GM13976 (cell line): ENCODE measurements around the gene KPNB1.

ENCODE experiments used
- DNase-seq: peaks from one replicate; pipeline ENCODE4 v3.0.0; 2012; ENCODE audit warnings: low spot score
- CTCF ChIP-seq: IDR thresholded peaks from 2 replicates; pipeline ENCODE4 v1.5.1; 2012; ENCODE audit warnings: borderline replicate concordance, mild to moderate bottlenecking; ENCODE audit not compliant: insufficient read depth; ENCODE audit errors: extremely low read depth, missing control alignments, control extremely low read depth
- in situ Hi-C: fragments of 300-500 bp; cut with MboI; formaldehyde crosslinking; loops from one replicate; pipeline ENCODE4 v1.12.0; 2022; ENCODE audit warnings: low sequenced_read_pairs, mixed read lengths, inconsistent platforms; ENCODE audit not compliant: unreplicated experiment

Gene KPNB1

GRCh38 chr17:47703671-47704070 is 54.0 kb downstream of the KPNB1 start:
- TF ChIP-seq CTCF, result no peak
- DNase-seq, result no peak
- in situ Hi-C loops, result no loop called here

DNA sequence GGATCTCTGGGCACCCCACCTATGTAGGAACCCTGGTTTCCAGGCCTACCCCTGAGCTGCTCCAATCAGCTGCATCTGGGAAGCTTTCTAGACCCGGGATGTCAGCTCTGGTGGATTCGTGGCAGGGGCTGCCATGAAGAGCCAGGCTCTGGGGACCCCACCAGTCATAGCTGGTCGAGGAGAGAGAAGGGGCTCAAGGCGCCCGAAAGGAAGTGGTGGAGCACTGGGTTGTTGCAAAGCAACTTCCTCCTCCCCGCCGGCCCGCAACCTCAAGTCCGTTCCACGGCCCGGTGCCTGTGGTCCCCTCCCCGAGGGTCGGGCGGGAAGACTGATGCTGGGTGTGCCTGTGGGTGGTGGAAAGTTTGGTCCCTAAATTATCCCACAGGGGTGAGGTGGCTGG is 54.4 kb downstream of the KPNB1 start:
- TF ChIP-seq CTCF, result no peak
- in situ Hi-C loops, result no loop called here
- DNase-seq, result no peak

DNA sequence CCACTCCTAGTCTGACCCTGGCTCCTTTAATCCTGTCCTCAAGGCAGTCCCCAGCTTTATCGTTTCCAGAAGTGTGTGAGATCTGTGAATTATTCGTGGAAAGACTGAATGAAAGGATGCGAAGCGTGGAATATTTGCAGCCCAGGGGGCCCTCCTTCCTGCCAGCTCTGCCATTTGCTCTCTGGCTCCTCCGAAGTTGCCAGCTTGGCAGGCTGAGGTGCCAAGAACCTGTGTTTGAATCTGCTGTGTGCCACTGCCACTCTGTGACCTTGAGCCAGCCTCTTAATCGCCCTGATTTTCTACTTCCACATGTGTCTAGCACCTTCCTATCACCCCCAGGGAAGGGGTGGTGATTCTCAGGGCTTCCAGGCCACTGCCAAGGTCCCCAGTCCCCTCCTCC is 55.0 kb downstream of the KPNB1 start:
- in situ Hi-C loops, result no loop called here
- DNase-seq, result no peak
- TF ChIP-seq CTCF, result no peak

DNA sequence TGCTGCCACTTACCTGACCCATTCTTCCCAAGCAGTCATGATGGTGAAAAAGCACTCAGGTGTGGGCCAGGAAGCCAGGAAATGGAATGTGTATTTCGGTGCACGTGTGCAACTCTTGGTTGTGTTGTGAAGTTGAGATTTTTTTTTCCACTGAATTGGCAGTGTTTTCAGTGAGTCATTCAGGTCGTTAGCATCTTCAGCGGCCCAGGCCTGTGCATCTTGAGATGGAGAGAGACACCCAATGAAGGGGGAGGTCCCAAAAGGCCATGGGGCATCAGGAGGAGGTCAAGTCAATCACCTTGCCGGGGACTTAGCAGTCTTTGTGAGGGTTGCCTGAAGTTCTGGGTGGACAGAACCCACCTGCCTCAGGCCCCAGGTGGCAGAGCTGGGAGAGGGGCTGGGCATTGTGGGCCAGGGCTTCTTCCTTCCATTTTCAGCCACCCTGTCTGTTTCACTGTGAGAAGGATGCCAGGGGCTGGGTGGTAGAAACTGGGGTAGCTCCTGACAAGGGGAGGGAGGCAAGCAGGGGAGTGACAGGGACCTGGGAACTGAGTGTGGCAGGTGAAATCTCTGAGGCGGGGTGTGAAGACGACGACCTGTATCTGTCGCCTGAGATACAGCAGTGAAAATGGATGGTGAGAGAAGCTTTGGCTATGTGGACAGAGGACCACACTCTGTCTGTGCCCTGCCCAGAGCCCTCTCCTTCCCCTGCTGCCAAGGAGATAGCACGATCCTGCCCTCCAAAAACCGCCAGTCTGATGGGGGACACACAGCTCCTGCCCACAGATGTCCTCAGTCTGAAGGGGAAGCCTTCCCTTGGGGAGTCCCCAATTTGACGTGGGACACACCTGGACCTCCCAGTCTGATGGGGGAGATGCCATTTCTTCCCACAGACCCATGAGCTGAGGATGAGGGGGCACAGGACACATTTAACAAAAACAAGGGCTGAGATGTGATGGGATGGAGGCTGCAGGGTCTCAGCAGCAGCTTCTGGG is 56.1 kb downstream of the KPNB1 start:
- in situ Hi-C loops, result no loop called here
- TF ChIP-seq CTCF, result no peak
- no peak for DNase-seq

GRCh38 chr17:47707056-47707804 is 57.5 kb downstream of the KPNB1 start:
- in situ Hi-C loops, result no loop called here
- DNase-seq, result no peak
- no peak for TF ChIP-seq CTCF

- DNase-seq, result no peak
- no peak for TF ChIP-seq CTCF
- in situ Hi-C loops, result no loop called here
Measured at GRCh38 chr17:47707884-47708283, 58.2 kb downstream of the KPNB1 start.
